ENCODE results near the gene NOL4L. TPM values are rescaled to one million over a fixed set of nuclear protein-coding genes. Genes with fewer than 3 reads are reported as not detected.

NOL4L gene
- total and polyA plus RNA-seq, 2 experiments from 2014 or later = 38.8 to 39.2 TPM

DNA sequence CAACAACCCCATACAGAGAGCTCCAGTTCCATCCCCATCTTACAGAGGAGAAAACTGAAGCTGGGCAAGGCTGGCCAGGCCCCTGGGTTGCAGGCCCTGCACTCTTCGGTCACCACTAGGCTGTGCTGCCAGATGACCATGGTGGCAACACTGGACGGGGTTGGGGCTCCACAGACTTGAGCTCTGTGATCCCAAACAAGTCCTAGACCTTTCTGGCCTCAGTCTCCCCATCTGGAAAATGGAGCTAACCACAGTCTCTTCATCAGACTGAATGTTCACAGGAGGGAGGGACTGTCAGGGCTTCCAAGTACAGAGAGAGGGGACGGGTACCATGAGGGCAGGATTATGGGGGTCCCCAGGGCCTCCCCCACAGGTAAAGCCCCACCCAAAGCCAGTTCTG, 41.3 kb upstream of the NOL4L start:
- ATAC-seq (no peak), DNase-seq (ENCODE audit: low spot score) (no peak)
- Histone ChIP-seq H3F3A (replicated peaks; ENCODE audit: low read depth) (peaks cover 44% of the 10 kb centered on the region), H3K4me1 (ENCODE audit: insufficient read depth) (peaks cover 11% of the 10 kb centered on the region), H3K9me2 (ENCODE audit: insufficient read depth) (no peaks in the 10 kb centered on the region), H3K4me2 (no peak overlapping the region), H4K20me1 (replicated peaks; ENCODE audit: insufficient read depth) (0 out of 2 replicates have a peak, but pooled peaks cover 2% of the 10 kb centered on the region), H3K79me2 (replicated peaks; ENCODE audit: insufficient read depth) (no peaks in the 10 kb centered on the region), H3K27me3 (ENCODE audit: insufficient read depth) (no peaks in the 10 kb centered on the region), H3K36me3 (ENCODE audit: insufficient read depth) (no peaks in the 10 kb centered on the region), H3K4me3 (no peak overlapping the region), H2AFZ (no peak overlapping the region), H3K27ac (ENCODE audit: low read depth) (no peak overlapping the region)
- Mint-ChIP-seq H3K9me3 (no peaks in the 10 kb centered on the region), H3K4me1 (peaks cover 21% of the 10 kb centered on the region), H3K27me3 (ENCODE audit: insufficient read depth, low read depth, poor library complexity) (peaks cover 17% of the 10 kb centered on the region), H3K27ac (no peak overlapping the region), H3K36me3 (ENCODE audit: low read depth) (no peaks in the 10 kb centered on the region; the same call in 2 of the 3 replicates), H3K4me3 (no peak overlapping the region)
- TF ChIP-seq EZH2 (IDR thresholded peaks at IDR 0.05; ENCODE audit: low read depth, unreplicated experiment) = no peak
- TF ChIP-seq EZH2phosphoT487 (IDR thresholded peaks at IDR 0.05; ENCODE audit: unreplicated experiment) = no peak
- TF ChIP-seq CTCF (conservative IDR thresholded peaks at IDR 0.05; ENCODE audit: low read depth in 2 of 2) = no peak
- TF ChIP-seq NANOG (IDR thresholded peaks at IDR 0.05; ENCODE audit: borderline replicate concordance) = no peak
- TF ChIP-seq ZNF114 (CRISPR knock-in tag; IDR thresholded peaks at IDR 0.05) = no peak
- TF ChIP-seq POLR2AphosphoS5 (IDR thresholded peaks at IDR 0.05; ENCODE audit: low read depth) = no peak
- TF ChIP-seq REST (IDR thresholded peaks at IDR 0.05; ENCODE audit: unreplicated experiment) = no peak
- TF ChIP-seq, protein P1, sequence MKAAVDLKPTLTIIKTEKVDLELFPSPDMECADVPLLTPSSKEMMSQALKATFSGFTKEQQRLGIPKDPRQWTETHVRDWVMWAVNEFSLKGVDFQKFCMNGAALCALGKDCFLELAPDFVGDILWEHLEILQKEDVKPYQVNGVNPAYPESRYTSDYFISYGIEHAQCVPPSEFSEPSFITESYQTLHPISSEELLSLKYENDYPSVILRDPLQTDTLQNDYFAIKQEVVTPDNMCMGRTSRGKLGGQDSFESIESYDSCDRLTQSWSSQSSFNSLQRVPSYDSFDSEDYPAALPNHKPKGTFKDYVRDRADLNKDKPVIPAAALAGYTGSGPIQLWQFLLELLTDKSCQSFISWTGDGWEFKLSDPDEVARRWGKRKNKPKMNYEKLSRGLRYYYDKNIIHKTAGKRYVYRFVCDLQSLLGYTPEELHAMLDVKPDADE (IDR thresholded peaks at IDR 0.05) = no peak
- TF ChIP-seq JUNB (IDR thresholded peaks at IDR 0.05; ENCODE audit: unreplicated experiment) = no peak
- TF ChIP-seq STAT1 (IDR thresholded peaks at IDR 0.05; ENCODE audit: unreplicated experiment) = no peak
- TF ChIP-seq ZNF331 (CRISPR knock-in tag; IDR thresholded peaks at IDR 0.05; ENCODE audit: low read depth) = no peak
- no peak for TF ChIP-seq ZNF462 (CRISPR knock-in tag; IDR thresholded peaks at IDR 0.05)
- TF ChIP-seq CREB1 (CRISPR knock-in tag; IDR thresholded peaks at IDR 0.05; ENCODE audit: low read depth) = no peak

Data from GM23338 (cell line).